Epithelial cell of proximal tubule (primary cell): Measurements from ENCODE around the gene PNKP. TPM values are rescaled to one million over a fixed set of nuclear protein-coding genes. Genes with fewer than 3 reads are reported as not detected.

ENCODE experiments used
- DNase-seq: peaks from one replicate; pipeline ENCODE4 v3.0.0-alpha.2; 2011; ENCODE audit warnings: low read depth
- H3K4me3 ChIP-seq: 2 replicates; pipeline ENCODE4 v1.5.1; 2011; ENCODE audit warnings: low read depth, mild to moderate bottlenecking, low read length
- total RNA-seq: library from RNA; depleted of rRNA; stranded (reverse); fragments of >200 nt; gene quantifications from 2 replicates; pipeline ENCODE4 v1.2.3, GENCODE V29; 2015
- TF ChIP-seq, protein P1 (sequence below): conservative IDR thresholded peaks from 2 replicates; pipeline ENCODE4 v1.5.1; 2012; ENCODE audit warnings: low read depth, mild to moderate bottlenecking, low read length

The PNKP gene
- total RNA-seq, 1 donor from 2014 or later = 71.6 TPM

DNA sequence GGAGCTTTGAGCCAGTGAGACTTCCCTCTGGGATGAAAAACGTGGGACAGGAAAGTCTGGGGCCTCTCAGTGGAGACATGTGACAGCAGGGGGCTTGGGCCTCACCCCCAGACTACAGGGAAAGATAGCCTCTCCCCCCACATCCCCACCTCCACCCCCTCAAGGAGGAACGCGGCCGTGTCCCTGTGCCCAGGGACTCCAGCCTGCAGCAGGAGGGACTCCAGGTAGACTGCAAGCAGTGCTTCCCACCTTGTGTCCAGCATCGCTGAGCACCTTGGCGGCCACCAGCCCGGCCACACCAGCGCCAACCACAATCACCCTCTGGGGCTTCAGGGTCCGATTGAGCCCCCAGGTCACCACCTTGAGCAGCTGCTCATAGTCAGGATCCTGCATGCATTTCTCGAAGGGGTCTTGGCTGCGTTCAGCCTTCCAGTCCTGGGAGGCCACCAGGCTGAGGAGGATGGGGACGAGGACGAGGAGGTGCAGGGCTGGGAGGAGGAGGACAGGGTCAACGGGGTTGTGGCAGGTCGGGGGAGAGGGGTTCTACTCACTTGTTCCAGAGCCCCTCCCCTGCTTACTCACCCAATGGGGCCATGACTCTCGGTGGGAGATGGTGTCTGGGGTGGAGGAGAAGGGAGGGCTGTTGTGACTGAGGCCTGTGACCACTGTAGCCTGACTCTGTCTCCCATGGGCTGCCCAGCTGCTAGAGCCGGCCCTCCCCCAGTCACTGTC is 28.4 kb upstream of the PNKP start:
- DNase-seq = no peak
- H3K4me3 ChIP-seq = no peak overlapping the region
- TF ChIP-seq, protein P1, sequence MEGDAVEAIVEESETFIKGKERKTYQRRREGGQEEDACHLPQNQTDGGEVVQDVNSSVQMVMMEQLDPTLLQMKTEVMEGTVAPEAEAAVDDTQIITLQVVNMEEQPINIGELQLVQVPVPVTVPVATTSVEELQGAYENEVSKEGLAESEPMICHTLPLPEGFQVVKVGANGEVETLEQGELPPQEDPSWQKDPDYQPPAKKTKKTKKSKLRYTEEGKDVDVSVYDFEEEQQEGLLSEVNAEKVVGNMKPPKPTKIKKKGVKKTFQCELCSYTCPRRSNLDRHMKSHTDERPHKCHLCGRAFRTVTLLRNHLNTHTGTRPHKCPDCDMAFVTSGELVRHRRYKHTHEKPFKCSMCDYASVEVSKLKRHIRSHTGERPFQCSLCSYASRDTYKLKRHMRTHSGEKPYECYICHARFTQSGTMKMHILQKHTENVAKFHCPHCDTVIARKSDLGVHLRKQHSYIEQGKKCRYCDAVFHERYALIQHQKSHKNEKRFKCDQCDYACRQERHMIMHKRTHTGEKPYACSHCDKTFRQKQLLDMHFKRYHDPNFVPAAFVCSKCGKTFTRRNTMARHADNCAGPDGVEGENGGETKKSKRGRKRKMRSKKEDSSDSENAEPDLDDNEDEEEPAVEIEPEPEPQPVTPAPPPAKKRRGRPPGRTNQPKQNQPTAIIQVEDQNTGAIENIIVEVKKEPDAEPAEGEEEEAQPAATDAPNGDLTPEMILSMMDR = no peak

DNA sequence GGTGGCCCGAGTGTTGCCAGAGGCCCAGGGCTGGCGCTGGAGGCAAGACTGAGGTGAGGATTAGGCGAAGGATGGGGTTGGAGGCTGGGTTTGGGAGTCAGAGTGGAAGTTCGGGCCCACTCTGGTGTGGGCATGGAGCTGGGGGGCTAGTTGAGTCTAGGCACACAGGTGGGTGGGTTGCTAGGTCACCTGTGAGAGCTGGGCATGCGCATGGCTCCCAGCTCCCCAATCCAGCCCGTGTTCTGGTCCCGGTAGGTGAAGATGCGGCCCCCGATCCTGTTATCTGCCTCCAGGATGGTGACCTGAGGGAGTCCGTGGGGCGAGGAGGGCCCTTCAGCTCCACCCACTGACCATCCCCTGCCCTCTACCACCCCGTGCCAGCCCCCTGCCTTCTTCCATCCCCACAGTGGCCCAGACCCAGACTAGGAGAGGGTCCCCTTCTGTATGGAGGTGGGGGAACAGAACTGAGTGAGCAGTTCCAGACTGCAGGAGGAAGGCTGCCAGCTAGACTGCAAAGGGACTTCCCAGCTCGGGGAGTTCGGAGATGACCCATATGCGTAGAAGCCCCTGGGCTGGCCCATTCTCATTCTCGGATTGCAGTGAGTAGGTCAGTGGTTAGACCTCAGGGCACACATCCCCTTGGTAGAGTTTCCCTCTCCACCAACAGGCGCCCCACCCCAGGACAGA is 27.6 kb upstream of the PNKP start:
- TF ChIP-seq, protein P1 = no peak
- H3K4me3 ChIP-seq = no peak overlapping the region
- no peak for DNase-seq

DNA sequence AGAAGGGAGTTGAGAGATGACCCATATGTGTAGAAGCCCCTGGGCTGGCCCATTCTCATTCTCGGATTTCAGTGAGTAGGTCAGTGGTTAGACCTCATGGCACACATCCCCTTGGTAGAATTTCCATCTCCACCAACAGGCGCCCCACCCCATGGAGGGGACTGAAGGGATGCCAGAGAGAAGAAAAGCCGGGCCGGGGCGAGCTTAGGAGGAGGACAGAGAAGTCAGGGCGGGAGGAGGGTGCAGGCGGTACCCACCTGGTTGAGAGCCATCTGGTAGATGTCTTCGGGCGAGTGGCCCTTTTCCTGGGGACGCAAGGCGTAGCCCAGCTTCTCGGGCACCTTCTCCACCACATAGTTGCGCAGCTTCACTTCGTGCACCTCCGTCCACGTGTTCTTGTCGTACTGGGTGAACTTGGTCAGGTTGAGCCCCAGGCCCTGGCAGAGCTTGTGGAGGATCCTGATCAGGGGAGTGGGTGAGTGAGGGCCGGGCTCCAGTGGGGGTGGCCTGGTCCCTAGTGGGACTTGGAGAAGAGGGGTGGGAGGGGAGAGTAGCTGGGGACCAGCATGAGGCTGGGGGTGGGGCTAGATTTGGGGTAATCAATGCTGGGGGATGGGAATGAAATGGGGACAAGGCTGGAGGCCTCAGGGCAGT is 26.8 kb upstream of the PNKP start:
- no peak overlapping the region for H3K4me3 ChIP-seq
- DNase-seq = no peak
- TF ChIP-seq, protein P1 = no peak

DNA sequence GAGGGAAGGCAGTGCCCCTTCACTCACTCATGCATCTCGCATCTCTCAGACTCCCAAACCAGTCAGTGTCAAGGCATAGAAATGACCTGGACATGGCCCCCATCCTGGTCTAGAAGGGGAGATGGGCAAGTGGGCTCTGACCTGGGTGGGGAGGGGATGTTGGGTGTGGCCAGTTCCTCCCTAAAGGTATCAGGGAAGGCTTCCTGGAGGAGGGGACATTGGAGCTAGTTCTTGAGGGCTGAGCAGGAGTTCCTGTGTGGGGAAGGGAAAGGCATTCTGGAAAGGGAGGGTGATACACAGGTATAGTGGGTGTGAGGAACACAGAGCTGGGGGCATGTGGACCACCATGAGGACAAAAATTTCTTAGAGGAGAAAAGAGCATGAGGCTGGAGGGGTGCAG is 25.3 kb upstream of the PNKP start:
- DNase-seq = no peak
- TF ChIP-seq, protein P1 = no peak

DNA sequence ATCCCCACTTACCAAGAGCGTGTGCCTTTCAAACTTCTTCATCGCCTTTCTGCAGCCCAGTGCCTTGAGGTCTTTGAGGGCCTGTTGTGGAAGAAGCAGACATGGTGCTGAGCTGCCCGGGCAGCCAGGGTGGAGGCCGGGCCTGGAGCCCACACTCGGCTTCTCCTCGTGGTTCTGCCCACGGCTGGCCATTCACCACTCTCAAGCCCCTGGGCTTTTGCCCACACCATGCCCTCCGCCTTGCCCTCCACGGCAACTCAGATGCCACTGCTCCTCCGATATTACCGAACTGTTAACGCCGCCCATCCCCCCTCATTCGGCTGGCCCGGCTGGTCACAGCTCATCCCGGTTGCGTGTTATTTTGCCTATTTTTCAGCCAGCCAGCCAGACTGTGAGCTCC is 24.0 kb upstream of the PNKP start:
- H3K4me3 ChIP-seq = no peak overlapping the region
- no peak for DNase-seq
- TF ChIP-seq, protein P1 = no peak

More for the DNA sequence above, 25.3 kb upstream of the PNKP start:
- no peak overlapping the region for H3K4me3 ChIP-seq

DNA sequence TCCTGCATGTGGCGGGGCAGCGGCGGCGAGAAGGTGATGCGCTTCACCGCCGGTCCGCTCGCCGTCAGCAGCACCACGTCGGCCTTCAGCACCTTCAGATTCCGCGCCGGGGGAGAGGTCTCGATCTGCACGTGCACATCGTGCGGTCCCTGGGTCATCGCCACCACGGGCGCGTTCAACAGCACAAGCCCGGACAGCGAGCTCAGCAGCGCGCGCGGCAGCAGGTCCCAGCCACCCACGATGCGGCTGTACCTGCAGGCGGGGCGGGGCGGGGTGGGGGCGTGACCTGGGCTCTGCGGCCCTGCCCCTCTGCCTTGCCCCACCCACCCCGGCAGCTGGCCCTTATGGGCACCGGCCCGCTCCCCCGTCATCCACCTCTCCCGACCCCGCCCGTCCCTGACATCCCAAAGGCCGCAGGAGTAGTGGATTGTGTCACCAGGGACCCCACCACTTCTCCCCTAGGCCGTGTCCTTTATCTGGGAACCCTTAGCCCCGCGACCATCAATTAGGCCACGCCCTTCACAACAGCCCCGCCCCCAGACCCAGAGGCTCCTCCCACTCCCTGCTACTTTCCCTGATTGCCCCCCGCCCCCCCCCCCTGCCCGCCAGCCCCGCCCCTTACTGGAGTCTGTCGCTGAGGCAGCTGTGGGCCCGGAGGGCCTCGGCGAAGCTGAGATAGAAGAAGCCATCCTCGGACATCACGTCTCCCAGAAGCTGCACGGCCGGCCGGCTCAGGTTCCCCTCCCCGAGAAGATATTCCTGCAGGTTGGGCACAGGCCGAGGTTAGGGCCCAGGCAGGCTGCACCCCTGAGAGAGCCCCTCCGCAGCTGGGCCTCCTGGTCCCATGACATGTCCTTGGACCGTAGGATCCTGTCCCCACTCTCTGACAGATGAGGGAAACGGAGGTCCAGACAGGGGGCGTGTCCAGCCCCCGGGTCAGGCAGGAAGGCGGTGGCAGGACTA is 23.3 kb upstream of the PNKP start:
- TF ChIP-seq, protein P1 = peak; percentile 25
- DNase-seq = no peak

More for the DNA sequence above, 23.3 kb upstream of the PNKP start:
- peak overlapping the region; percentile 30 for H3K4me3 ChIP-seq
